ENCODE measurements around the gene NEK10. TPM values are rescaled to one million over a fixed set of nuclear protein-coding genes. Genes with fewer than 3 reads are reported as not detected.

Gene NEK10
- total RNA-seq, 1 donor from 2014 or later = 1.2 TPM

DNA sequence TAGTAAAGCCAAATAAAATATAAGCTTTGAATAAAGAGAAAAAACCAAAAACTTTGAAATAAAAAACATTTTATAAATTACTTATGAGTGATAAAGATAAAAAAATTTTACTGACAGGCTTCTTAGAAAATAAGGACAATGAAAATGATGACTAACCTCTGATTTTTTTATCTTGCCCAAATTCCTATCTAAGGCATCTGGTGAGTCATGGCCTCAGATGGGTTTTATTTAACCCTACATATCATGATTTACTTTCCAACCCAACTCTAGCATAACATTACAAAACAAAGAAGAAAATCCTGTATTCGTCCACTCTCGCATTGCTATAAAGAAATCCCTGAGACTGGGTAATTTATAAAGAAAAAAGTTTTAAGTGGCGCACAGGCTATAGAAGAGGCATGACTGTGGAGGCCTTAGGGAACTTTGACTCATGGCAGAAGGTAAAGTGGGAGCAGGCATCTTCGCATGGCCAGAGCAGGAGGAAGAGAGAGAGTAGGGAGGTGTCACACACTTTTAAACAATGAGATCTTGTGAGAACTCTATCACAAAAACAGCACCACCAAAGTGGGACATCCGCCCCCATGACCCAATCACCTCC is 152.1 kb downstream of the NEK10 start:
- Mint-ChIP-seq H3K4me3 (ENCODE audit: unreplicated experiment) (no peak overlapping the region), H3K27me3 (ENCODE audit: unreplicated experiment) (peaks cover 1% of the 10 kb centered on the region), H3K4me1 (ENCODE audit: unreplicated experiment) (no peaks in the 10 kb centered on the region), H3K27ac (ENCODE audit: unreplicated experiment) (no peak overlapping the region), H3K36me3 (ENCODE audit: low read depth, unreplicated experiment) (no peaks in the 10 kb centered on the region), H3K9me3 (ENCODE audit: unreplicated experiment) (no peaks in the 10 kb centered on the region)
- DNase-seq (ENCODE audit: low spot score) = no peak
- TF ChIP-seq, protein P1, sequence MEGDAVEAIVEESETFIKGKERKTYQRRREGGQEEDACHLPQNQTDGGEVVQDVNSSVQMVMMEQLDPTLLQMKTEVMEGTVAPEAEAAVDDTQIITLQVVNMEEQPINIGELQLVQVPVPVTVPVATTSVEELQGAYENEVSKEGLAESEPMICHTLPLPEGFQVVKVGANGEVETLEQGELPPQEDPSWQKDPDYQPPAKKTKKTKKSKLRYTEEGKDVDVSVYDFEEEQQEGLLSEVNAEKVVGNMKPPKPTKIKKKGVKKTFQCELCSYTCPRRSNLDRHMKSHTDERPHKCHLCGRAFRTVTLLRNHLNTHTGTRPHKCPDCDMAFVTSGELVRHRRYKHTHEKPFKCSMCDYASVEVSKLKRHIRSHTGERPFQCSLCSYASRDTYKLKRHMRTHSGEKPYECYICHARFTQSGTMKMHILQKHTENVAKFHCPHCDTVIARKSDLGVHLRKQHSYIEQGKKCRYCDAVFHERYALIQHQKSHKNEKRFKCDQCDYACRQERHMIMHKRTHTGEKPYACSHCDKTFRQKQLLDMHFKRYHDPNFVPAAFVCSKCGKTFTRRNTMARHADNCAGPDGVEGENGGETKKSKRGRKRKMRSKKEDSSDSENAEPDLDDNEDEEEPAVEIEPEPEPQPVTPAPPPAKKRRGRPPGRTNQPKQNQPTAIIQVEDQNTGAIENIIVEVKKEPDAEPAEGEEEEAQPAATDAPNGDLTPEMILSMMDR (IDR thresholded peaks at IDR 0.05; ENCODE audit: unreplicated experiment) = no peak

DNA sequence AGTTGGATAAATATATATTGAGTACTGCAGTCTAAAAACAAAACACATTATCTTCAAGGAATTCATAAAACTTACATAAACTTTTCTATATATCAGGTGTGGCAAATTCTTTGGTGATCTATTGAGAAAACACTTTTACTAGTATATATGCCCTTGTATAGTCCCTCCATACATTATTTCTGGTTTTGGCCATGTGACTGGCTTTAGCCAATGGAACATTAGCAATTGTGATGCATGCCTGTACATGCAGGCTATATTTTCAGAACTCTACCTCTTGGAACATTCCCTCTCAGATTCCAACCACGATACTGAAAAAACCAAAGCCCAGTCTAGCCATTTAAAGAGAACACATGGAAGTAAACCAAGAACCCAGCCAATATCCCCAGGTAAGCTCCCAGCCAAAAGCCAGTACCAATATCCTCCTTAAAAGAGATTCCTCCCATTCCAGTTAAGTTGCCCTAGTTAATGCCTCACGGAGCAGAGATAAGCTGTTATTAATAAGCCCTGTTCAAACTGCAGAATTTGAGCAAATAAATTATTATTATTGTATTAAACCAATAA is 152.8 kb downstream of the NEK10 start:
- H3K27me3 Mint-ChIP-seq (ENCODE audit: unreplicated experiment) = peaks cover 1% of the 10 kb centered on the region
- no peak overlapping the region for H3K27ac Mint-ChIP-seq (ENCODE audit: unreplicated experiment)

DNA sequence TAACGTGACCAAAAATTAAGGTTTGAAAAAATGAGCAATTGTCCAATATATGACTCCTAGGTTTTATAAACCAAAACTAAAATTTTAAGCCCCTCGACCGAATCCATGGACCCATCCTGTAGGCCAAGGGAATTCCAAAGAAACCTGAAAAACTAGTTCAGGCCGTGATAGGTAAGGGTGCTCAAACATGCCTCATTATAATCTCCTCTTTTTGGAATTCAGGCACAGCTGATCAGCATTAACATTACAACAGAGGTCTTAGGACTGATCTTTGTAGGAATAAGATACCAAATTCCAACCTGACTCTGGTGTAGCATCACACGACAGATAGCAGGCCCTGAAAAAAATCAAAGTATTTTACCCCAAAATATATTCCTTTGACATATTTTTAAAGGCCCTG is 155.7 kb downstream of the NEK10 start:
- TF ChIP-seq, protein P1 (IDR thresholded peaks at IDR 0.05; ENCODE audit: unreplicated experiment) = no peak
- no peak overlapping the region for H3K4me3 Mint-ChIP-seq (ENCODE audit: unreplicated experiment)
- H3K9me3 Mint-ChIP-seq (ENCODE audit: unreplicated experiment) = no peaks in the 10 kb centered on the region
- no peaks in the 10 kb centered on the region for H3K4me1 Mint-ChIP-seq (ENCODE audit: unreplicated experiment)
- H3K27ac Mint-ChIP-seq (ENCODE audit: unreplicated experiment) = no peak overlapping the region
- DNase-seq (ENCODE audit: low spot score) = no peak
- no peaks in the 10 kb centered on the region for H3K36me3 Mint-ChIP-seq (ENCODE audit: low read depth, unreplicated experiment)
- H3K27me3 Mint-ChIP-seq (ENCODE audit: unreplicated experiment) = peaks cover 1% of the 10 kb centered on the region

More for the DNA sequence above, 152.8 kb downstream of the NEK10 start:
- TF ChIP-seq, protein P1 (IDR thresholded peaks at IDR 0.05; ENCODE audit: unreplicated experiment) = no peak
- no peak overlapping the region for H3K4me3 Mint-ChIP-seq (ENCODE audit: unreplicated experiment)
- H3K4me1 Mint-ChIP-seq (ENCODE audit: unreplicated experiment) = no peaks in the 10 kb centered on the region
- no peaks in the 10 kb centered on the region for H3K9me3 Mint-ChIP-seq (ENCODE audit: unreplicated experiment)
- DNase-seq (ENCODE audit: low spot score) = no peak
- no peaks in the 10 kb centered on the region for H3K36me3 Mint-ChIP-seq (ENCODE audit: low read depth, unreplicated experiment)

DNA sequence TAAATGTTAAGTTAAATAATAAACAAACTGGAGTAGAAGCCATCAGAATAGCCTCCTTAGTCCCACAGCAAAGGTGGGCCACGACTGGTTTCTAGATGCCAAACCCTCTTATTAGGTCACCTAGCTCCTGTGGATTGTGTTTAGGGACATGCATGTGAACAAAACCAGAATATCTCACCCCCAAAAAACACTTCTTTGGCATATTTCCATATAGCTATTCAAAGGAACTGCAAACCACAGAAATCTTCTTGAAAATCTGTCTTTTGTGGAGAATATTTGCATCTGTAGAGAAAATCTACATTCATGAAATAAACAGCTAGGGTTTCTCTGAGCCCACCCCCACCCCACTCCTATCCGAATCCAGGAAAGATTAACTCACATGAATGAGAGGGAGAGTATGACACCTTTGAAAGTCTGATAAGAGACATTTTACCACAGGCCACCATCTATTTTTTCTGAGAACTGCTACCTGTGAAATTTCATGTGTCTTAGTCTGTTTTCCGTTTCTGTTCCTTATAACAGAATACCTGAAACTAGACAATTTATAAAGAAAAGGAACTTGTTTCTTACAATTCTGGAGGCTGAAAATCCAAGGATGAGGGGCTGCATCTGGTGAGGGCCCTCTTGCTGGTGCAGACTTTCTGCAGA is 159.4 kb downstream of the NEK10 start:
- Mint-ChIP-seq H3K9me3 (ENCODE audit: unreplicated experiment) (no peaks in the 10 kb centered on the region), H3K27ac (ENCODE audit: unreplicated experiment) (no peak overlapping the region), H3K4me1 (ENCODE audit: unreplicated experiment) (peaks cover 4% of the 10 kb centered on the region), H3K27me3 (ENCODE audit: unreplicated experiment) (no peaks in the 10 kb centered on the region), H3K36me3 (ENCODE audit: low read depth, unreplicated experiment) (no peaks in the 10 kb centered on the region), H3K4me3 (ENCODE audit: unreplicated experiment) (no peak overlapping the region)
- no peak for DNase-seq (ENCODE audit: low spot score)
- TF ChIP-seq, protein P1 (IDR thresholded peaks at IDR 0.05; ENCODE audit: unreplicated experiment) = no peak

Measured in endothelial cell (in vitro differentiated cells).